IPS DF 19.7 (cell line): Measurements from ENCODE around the gene FADS1.
A peak's percentile ranks its signal among the peaks of the same experiment; 100 is the strongest.

Source experiments
- DNase-seq: peaks from one replicate; pipeline ENCODE4 v3.0.0-alpha.2; 2013; ENCODE audit warnings: low read depth, low spot score

FADS1 gene

GRCh38 chr11:61816736-61817455 lies at the start of gene FADS1:
Gene FADS1, minus strand, starts transcription at chr11:61817003. Its CDS starts 74 bp downstream, at chr11:61816929.
- peak; percentile 78 for DNase-seq

GRCh38 chr11:61866231-61866957 lies 49.6 kb upstream of the FADS1 start:
- DNase-seq: no peak

GRCh38 chr11:61864814-61865775 lies 48.3 kb upstream of the FADS1 start:
- no peak for DNase-seq

GRCh38 chr11:61863548-61864081 lies 46.8 kb upstream of the FADS1 start:
- DNase-seq: no peak

GRCh38 chr11:61862714-61863547 lies 46.1 kb upstream of the FADS1 start:
- no peak for DNase-seq

- no peak for DNase-seq
These were observed 44.8 kb upstream of the FADS1 start for GRCh38 chr11:61861634-61862033.

GRCh38 chr11:61860054-61860903 lies 43.5 kb upstream of the FADS1 start:
- no peak for DNase-seq

- DNase-seq: no peak
These were observed 39.3 kb upstream of the FADS1 start for GRCh38 chr11:61855939-61856680.

GRCh38 chr11:61854966-61855714 lies 38.3 kb upstream of the FADS1 start:
- no peak for DNase-seq

- DNase-seq: no peak
These were observed 37.5 kb upstream of the FADS1 start for GRCh38 chr11:61854206-61854895.

GRCh38 chr11:61853698-61854169 lies 36.9 kb upstream of the FADS1 start:
- no peak for DNase-seq

GRCh38 chr11:61851900-61852295 lies 35.1 kb upstream of the FADS1 start:
- DNase-seq: no peak

- no peak for DNase-seq
These were observed 34.5 kb upstream of the FADS1 start for GRCh38 chr11:61851113-61851899.

GRCh38 chr11:61850687-61851086 lies 33.9 kb upstream of the FADS1 start:
- no peak for DNase-seq

- no peak for DNase-seq
These were observed 31.8 kb upstream of the FADS1 start for GRCh38 chr11:61848631-61849030.

- DNase-seq: no peak
These were observed 31.2 kb upstream of the FADS1 start for GRCh38 chr11:61847914-61848581.
